Suprapubic skin (tissue), 4 donors: Measurements from ENCODE around the gene AWAT2. TPM values are rescaled to one million over a fixed set of nuclear protein-coding genes. Genes with fewer than 3 reads are reported as not detected.

ENCODE experiments used
- DNase-seq, 2 donors: peaks; one replicate each; pipeline ENCODE4 v3.0.0-alpha.2; 2019; ENCODE audit warnings: low spot score in 2 of 2
- H3K27ac ChIP-seq: fragments of 200-600 bp; sonication (generic); one replicate; pipeline ENCODE4 v1.5.1; 2019
- H3K27me3 ChIP-seq: fragments of 200-600 bp; sonication (generic); one replicate; pipeline ENCODE4 v1.5.1; 2019
- H3K36me3 ChIP-seq: fragments of 200-600 bp; sonication (generic); one replicate; pipeline ENCODE4 v1.5.1; 2019
- H3K4me1 ChIP-seq: fragments of 200-600 bp; sonication (generic); one replicate; pipeline ENCODE4 v1.5.1; 2019
- H3K4me3 ChIP-seq: fragments of 200-600 bp; sonication (generic); one replicate; pipeline ENCODE4 v1.5.1; 2019; ENCODE audit warnings: mild to moderate bottlenecking
- H3K9me3 ChIP-seq: fragments of 200-600 bp; sonication (generic); one replicate; pipeline ENCODE4 v1.5.1; 2019
- CTCF ChIP-seq, 2 donors: fragments of 200-600 bp in 1 of 2; fragments of 450-650 bp in 1 of 2; sonication (generic) in 1 of 2; IDR thresholded peaks; one replicate each; pipeline ENCODE4 v1.5.1; 2016 to 2019; ENCODE audit warnings: antibody characterized with exemption in 2 of 2, mild to moderate bottlenecking in 1 of 2, moderate library complexity in 1 of 2
- EP300 ChIP-seq: sonication (generic); formaldehyde crosslinking; IDR thresholded peaks from one replicate; pipeline ENCODE4 v1.6.1; 2017; ENCODE audit warnings: antibody characterized with exemption
- POLR2A ChIP-seq, 2 donors: fragments of 450-650 bp; IDR thresholded peaks; one replicate each; pipeline ENCODE4 v1.6.1; 2017; ENCODE audit warnings: antibody characterized with exemption in 2 of 2, mild to moderate bottlenecking in 2 of 2, moderate library complexity in 2 of 2
- POLR2AphosphoS5 ChIP-seq, 3 donors: sonication (generic); formaldehyde crosslinking; IDR thresholded peaks; one replicate each; pipeline ENCODE4 v1.6.1; 2017; ENCODE audit warnings: antibody characterized with exemption in 3 of 3
- WGBS: methylation state at CpG from one replicate; pipeline ENCODE4 v1.1.5; 2018; 5-methylcytosine and 5-hydroxymethylcytosine counted together
- total RNA-seq, 4 donors: library from RNA; depleted of rRNA; stranded (reverse); fragments of >200 nt; gene quantifications; one replicate each; pipeline ENCODE4 v1.1.0, GENCODE V29; 2016

The AWAT2 gene
- total RNA-seq, 4 donors from 2014 or later: 4.7 to 23.0 (median 12.4) TPM

GRCh38 chrX:70049406-70049805 lies 332 bp downstream of the AWAT2 start:
- no peak overlapping the region for H3K27ac ChIP-seq
- TF ChIP-seq POLR2A (IDR thresholded peaks at IDR 0.05) (no peak), CTCF (IDR thresholded peaks at IDR 0.05) (no peak), EP300 (no peak), POLR2AphosphoS5 (IDR thresholded peaks at IDR 0.05) (no peak)
- H3K36me3 ChIP-seq: no peaks in the 10 kb centered on the region
- no peaks in the 10 kb centered on the region for H3K27me3 ChIP-seq
- DNase-seq: no peak
- WGBS: 78% methylated on average over 3 of the region's 3 CpGs
- H3K4me3 ChIP-seq: no peak overlapping the region
- no peaks in the 10 kb centered on the region for H3K9me3 ChIP-seq
- H3K4me1 ChIP-seq: no peaks in the 10 kb centered on the region

- Histone ChIP-seq H3K4me3 (no peak overlapping the region), H3K9me3 (no peaks in the 10 kb centered on the region), H3K27ac (no peak overlapping the region), H3K4me1 (no peaks in the 10 kb centered on the region), H3K27me3 (no peaks in the 10 kb centered on the region), H3K36me3 (no peaks in the 10 kb centered on the region)
- TF ChIP-seq CTCF (IDR thresholded peaks at IDR 0.05): no peak
- TF ChIP-seq POLR2A (IDR thresholded peaks at IDR 0.05): no peak
- TF ChIP-seq EP300: no peak
- TF ChIP-seq POLR2AphosphoS5 (IDR thresholded peaks at IDR 0.05): no peak
- DNase-seq: no peak
Observed at GRCh38 chrX:70046978-70047377, 2.8 kb downstream of the AWAT2 start.

GRCh38 chrX:70044541-70045245 lies 5.0 kb downstream of the AWAT2 start:
- no peaks in the 10 kb centered on the region for H3K36me3 ChIP-seq
- DNase-seq: no peak
- TF ChIP-seq EP300 (no peak), CTCF (IDR thresholded peaks at IDR 0.05) (no peak), POLR2AphosphoS5 (IDR thresholded peaks at IDR 0.05) (no peak), POLR2A (IDR thresholded peaks at IDR 0.05) (no peak)
- no peak overlapping the region for H3K27ac ChIP-seq
- no peaks in the 10 kb centered on the region for H3K4me1 ChIP-seq
- 75% methylated on average over 4 of the region's 4 CpGs for WGBS
- H3K9me3 ChIP-seq: no peaks in the 10 kb centered on the region
- no peaks in the 10 kb centered on the region for H3K27me3 ChIP-seq
- H3K4me3 ChIP-seq: no peak overlapping the region

- no peak for DNase-seq
- no peaks in the 10 kb centered on the region for H3K9me3 ChIP-seq
- 85% methylated on average over 9 of the region's 9 CpGs for WGBS
- H3K27me3 ChIP-seq: no peaks in the 10 kb centered on the region
- no peak overlapping the region for H3K27ac ChIP-seq
- no peaks in the 10 kb centered on the region for H3K4me1 ChIP-seq
- H3K4me3 ChIP-seq: no peak overlapping the region
- TF ChIP-seq POLR2AphosphoS5 (IDR thresholded peaks at IDR 0.05) (no peak), EP300 (no peak), POLR2A (IDR thresholded peaks at IDR 0.05) (no peak), CTCF (IDR thresholded peaks at IDR 0.05) (no peak)
- no peaks in the 10 kb centered on the region for H3K36me3 ChIP-seq
Observed at GRCh38 chrX:70043685-70044084, 6.1 kb downstream of the AWAT2 start.

- no peaks in the 10 kb centered on the region for H3K36me3 ChIP-seq
- H3K27ac ChIP-seq: no peak overlapping the region
- no peak for TF ChIP-seq POLR2AphosphoS5 (IDR thresholded peaks at IDR 0.05)
- TF ChIP-seq CTCF (IDR thresholded peaks at IDR 0.05): no peak
- TF ChIP-seq POLR2A (IDR thresholded peaks at IDR 0.05): no peak
- no peak for TF ChIP-seq EP300
- H3K27me3 ChIP-seq: no peaks in the 10 kb centered on the region
- no peaks in the 10 kb centered on the region for H3K4me1 ChIP-seq
- no peak for DNase-seq
- no peaks in the 10 kb centered on the region for H3K9me3 ChIP-seq
- no peak overlapping the region for H3K4me3 ChIP-seq
- 80% methylated on average over 11 of the region's 11 CpGs for WGBS
Observed at GRCh38 chrX:70042399-70043371, 7.1 kb downstream of the AWAT2 start.
